ENCODE results near the gene PHYH. TPM values are rescaled to one million over a fixed set of nuclear protein-coding genes. Genes with fewer than 3 reads are reported as not detected.

Gene PHYH
- total RNA-seq, 2 donors from 2014 or later, result 22.1 to 23.4 TPM

GRCh38 chr10:13315361-13315760, 15.5 kb upstream of the PHYH start:
- no peak overlapping the region for H3K4me3 ChIP-seq
- H3K9me3 ChIP-seq, result no peaks in the 10 kb centered on the region
- H3K27ac ChIP-seq, result no peak overlapping the region
- no peak for DNase-seq
- peaks cover 0 to 5% of the 10 kb centered on the region in 2 donors for H3K36me3 ChIP-seq (replicated peaks in 1 of 2; ENCODE audit: insufficient read depth in 1 of 2, low read depth in 2 of 2)
- intact Hi-C loops (cut with DNase I), result no loop called here
- TF ChIP-seq POLR2A (IDR thresholded peaks at IDR 0.05), result no peak
- no peak for TF ChIP-seq CTCF (IDR thresholded peaks at IDR 0.05)
- H3K4me1 ChIP-seq, result no peaks in the 10 kb centered on the region
- no peak for ATAC-seq
- H3K27me3 ChIP-seq, result no peaks in the 10 kb centered on the region

- DNase-seq, result no peak
- Histone ChIP-seq H3K4me1 (no peaks in the 10 kb centered on the region), H3K9me3 (no peaks in the 10 kb centered on the region), H3K27ac (no peak overlapping the region), H3K27me3 (no peaks in the 10 kb centered on the region), H3K36me3 (replicated peaks in 1 of 2; ENCODE audit: insufficient read depth in 1 of 2, low read depth in 2 of 2) (no peaks in the 10 kb centered on the region), H3K4me3 (no peak overlapping the region)
- ATAC-seq, result no peak
- no peak for TF ChIP-seq CTCF (IDR thresholded peaks at IDR 0.05)
- no peak for TF ChIP-seq POLR2A (IDR thresholded peaks at IDR 0.05)
- 68 to 70% methylated on average over 5 of the region's 5 CpGs for WGBS, 2 donors
- intact Hi-C loops (cut with DNase I), result no loop called here
Measured at GRCh38 chr10:13311177-13311575, 11.3 kb upstream of the PHYH start.

DNA sequence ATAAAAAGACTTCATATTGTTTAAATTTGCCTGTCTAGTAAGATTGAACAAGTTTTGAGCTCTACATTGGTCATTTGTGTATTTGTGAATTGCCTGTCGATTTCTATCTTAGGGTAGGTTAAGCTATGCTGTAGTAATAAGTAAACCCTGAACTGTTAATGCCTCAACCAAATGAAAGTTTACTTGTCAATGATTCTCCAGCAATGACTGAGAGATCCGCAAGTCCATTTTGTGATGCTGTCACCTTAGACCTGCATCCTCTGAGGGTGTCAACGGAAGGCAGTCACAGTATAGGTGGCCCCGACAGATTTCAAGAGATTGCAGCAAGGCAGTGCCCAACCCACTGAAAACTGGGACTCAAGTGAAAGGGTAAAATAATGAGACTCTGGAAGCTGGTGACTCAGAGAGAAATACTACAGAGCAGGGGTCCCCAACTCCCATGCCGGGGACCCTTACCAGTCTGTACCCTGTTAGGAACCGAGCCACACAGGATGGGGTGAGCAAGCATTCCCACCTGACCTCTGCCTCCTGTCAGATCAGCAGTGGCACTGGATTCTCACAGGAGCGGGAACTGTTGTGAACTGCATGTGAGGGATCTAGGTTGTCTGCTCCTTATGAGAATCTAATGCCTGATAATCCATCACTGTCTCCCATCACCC, 10.8 kb upstream of the PHYH start:
- H3K27me3 ChIP-seq, result no peaks in the 10 kb centered on the region

GRCh38 chr10:13309792-13310191, 9.9 kb upstream of the PHYH start:
- Histone ChIP-seq H3K36me3 (replicated peaks in 1 of 2; ENCODE audit: insufficient read depth in 1 of 2, low read depth in 2 of 2) (no peaks in the 10 kb centered on the region), H3K27me3 (no peaks in the 10 kb centered on the region), H3K4me3 (no peak overlapping the region), H3K9me3 (no peaks in the 10 kb centered on the region), H3K4me1 (no peaks in the 10 kb centered on the region), H3K27ac (no peak overlapping the region)
- ATAC-seq (no peak), DNase-seq (no peak)
- intact Hi-C loops (cut with DNase I), result loop anchor here (10.0 kb wide), 1 partner anchor 145 kb away; the partner anchor contains the start of gene MCM10
- WGBS, 2 donors, result 86 to 88% methylated on average over 2 of the region's 2 CpGs
- no peak for TF ChIP-seq CTCF (IDR thresholded peaks at IDR 0.05)
- no peak for TF ChIP-seq POLR2A (IDR thresholded peaks at IDR 0.05)

More for the DNA sequence above, 10.8 kb upstream of the PHYH start:
- Histone ChIP-seq H3K9me3 (no peaks in the 10 kb centered on the region), H3K27ac (no peak overlapping the region), H3K4me1 (no peaks in the 10 kb centered on the region), H3K4me3 (no peak overlapping the region), H3K36me3 (replicated peaks in 1 of 2; ENCODE audit: insufficient read depth in 1 of 2, low read depth in 2 of 2) (no peaks in the 10 kb centered on the region)
- DNase-seq (no peak), ATAC-seq (no peak)
- WGBS, 2 donors, result 69 to 74% methylated on average over 7 of the region's 7 CpGs
- TF ChIP-seq POLR2A (IDR thresholded peaks at IDR 0.05), result no peak
- TF ChIP-seq CTCF (IDR thresholded peaks at IDR 0.05), result no peak
- intact Hi-C loops (cut with DNase I), result no loop called here

DNA sequence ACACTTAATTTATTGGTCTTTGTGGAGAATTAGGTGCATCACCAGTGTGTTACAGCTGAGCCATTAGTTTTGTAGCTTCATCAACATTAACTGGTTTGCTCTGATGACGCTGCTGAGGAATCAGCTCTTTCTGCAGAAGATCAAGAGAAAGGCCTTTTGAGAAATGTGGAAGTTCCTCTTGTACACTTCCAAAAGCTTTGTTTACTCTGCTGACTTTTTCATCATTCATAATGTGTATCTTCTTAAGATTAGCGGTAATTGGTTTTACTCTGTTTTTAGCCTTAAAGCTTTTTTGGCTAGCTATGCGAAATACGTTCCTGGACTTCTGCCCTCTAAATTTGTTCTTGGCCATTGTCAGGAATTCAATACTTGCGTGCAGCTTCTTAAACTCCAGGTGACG, 8.2 kb upstream of the PHYH start:
- Histone ChIP-seq H3K27me3 (no peaks in the 10 kb centered on the region), H3K36me3 (replicated peaks in 1 of 2; ENCODE audit: insufficient read depth in 1 of 2, low read depth in 2 of 2) (no peaks in the 10 kb centered on the region), H3K4me1 (no peaks in the 10 kb centered on the region), H3K27ac (no peak overlapping the region), H3K9me3 (no peaks in the 10 kb centered on the region), H3K4me3 (no peak overlapping the region)
- ATAC-seq (no peak), DNase-seq (no peak)
- WGBS, 2 donors, result 71 to 76% methylated on average over 6 of the region's 6 CpGs
- intact Hi-C loops (cut with DNase I), result loop anchor here (10.0 kb wide), 1 partner anchor 143 kb away; the partner anchor contains the start of gene MCM10
- TF ChIP-seq POLR2A (IDR thresholded peaks at IDR 0.05) (no peak), CTCF (IDR thresholded peaks at IDR 0.05) (no peak)

Data from body of pancreas (tissue), 4 donors.